LNCaP clone FGC (cell line): ENCODE measurements around the gene GPR132.

Source experiments
- DNase-seq: peaks from one replicate; pipeline ENCODE4 v3.0.0-alpha.2; 2011; ENCODE audit warnings: low read depth
- H3K4me3 ChIP-seq: 2 replicates; pipeline ENCODE4 v1.5.1; 2011; ENCODE audit warnings: mild to moderate bottlenecking, low read depth, low read length, control low read depth
- TF ChIP-seq, protein P1 (sequence below): IDR thresholded peaks from 2 replicates; pipeline ENCODE4 v1.5.1; 2012; ENCODE audit warnings: mild to moderate bottlenecking; ENCODE audit not compliant: control insufficient read depth, insufficient read depth; ENCODE audit errors: extremely low read depth

Gene GPR132

DNA sequence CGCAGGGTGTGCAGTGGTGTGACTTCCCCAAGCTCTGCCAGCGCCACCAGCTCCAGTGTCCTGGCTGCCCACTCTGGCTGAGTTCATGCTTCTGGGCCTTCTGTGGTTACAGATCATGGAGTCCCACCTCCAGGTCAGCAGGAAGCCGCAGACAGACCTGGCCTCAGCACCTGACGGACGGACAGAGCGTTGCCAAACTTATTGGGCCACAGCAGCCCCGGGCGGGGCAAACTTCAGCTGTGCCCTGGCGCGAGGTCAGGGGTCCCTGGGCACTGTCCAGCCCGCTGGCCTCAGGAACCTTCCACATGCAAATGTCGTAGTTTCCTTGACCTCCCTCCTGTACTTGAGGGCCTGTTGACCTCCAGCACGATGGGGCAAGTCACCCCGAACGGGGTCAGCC, 11.2 kb downstream of the GPR132 start:
- TF ChIP-seq, protein P1, sequence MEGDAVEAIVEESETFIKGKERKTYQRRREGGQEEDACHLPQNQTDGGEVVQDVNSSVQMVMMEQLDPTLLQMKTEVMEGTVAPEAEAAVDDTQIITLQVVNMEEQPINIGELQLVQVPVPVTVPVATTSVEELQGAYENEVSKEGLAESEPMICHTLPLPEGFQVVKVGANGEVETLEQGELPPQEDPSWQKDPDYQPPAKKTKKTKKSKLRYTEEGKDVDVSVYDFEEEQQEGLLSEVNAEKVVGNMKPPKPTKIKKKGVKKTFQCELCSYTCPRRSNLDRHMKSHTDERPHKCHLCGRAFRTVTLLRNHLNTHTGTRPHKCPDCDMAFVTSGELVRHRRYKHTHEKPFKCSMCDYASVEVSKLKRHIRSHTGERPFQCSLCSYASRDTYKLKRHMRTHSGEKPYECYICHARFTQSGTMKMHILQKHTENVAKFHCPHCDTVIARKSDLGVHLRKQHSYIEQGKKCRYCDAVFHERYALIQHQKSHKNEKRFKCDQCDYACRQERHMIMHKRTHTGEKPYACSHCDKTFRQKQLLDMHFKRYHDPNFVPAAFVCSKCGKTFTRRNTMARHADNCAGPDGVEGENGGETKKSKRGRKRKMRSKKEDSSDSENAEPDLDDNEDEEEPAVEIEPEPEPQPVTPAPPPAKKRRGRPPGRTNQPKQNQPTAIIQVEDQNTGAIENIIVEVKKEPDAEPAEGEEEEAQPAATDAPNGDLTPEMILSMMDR: no peak
- no peak for DNase-seq
- H3K4me3 ChIP-seq: no peak overlapping the region

DNA sequence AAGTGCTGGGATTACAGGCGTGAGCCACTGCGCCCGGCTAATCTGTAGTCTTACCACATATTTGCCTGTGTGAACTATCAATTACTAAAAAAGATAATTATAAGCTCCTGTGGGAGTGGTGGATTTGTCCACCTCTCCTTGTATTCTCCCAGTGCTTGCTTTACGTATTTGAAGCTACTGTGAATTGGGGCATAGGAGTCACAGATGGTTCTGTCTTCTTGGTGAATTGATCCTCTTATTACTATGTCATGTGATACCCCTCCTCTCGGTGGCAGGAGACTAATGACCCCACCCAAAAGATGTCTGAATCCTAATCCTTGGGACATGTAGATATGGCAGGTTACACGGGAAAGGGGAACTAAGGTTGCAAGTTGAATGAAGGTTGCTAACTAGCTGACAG, 11.8 kb downstream of the GPR132 start:
- no peak overlapping the region for H3K4me3 ChIP-seq
- TF ChIP-seq, protein P1: no peak
- DNase-seq: no peak

DNA sequence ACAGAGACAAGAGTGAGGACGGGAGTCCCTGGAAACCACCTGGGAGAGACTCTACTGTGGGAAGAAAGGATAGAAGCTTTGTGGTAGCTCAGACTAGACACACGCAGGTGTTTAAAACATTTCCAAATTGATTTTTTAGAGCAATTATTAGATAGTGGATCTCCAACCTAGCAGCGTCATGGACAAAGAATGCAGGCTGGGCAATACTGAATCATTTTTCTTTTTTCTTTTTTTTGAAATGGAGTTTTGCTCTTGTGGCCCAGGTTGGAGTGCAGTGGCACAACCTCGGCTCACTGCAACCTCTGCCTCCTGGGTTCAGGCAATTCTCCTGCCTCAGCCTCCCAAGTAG, 13.1 kb downstream of the GPR132 start:
- TF ChIP-seq, protein P1: no peak

DNA sequence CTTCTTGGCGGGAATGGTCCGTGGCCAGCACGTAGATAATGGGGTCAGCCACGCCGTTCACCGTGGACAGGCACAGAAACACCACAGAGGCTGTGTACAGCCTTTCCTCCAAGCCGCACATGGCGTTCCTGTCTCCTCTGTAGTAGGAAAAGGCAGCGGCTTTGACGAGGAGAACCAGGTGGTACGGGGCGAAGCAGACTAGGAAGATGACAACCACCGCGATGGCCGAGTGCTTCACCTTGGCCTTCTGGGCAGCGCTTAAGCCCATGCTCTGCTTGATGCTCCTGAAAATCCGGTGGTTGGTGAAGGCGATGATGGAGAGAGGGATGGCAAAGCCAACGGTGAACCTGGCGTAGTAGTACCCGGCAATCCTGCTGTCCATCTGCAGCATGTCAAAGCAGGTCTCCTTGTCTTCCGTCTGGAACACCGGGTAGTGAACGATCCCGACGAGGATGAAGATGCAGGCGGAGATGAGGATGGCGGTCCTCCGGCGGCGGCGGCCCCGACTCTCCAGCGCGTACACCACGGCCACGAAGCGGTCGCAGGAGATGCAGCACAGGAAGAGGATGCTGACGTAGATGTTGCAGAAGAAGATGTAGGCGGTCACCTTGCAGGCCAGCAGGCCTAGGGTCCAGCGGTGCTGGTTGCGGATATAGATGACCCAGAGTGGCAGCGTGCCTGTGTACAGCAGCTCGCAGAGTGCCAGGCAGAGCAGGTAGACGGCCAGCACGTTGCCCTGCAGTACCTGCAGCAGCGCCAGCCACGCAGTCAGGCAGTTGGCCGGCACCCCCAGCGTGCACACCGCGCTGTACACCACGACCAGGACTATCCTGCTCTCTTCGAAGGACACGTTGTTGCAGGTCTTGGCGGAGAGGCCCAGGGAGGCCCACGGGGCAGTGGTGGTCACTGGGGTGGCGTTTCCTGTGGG, 13.8 kb downstream of the GPR132 start:
- TF ChIP-seq, protein P1: no peak
- H3K4me3 ChIP-seq: no peak overlapping the region
- no peak for DNase-seq

More for the DNA sequence above, 13.1 kb downstream of the GPR132 start:
- no peak overlapping the region for H3K4me3 ChIP-seq
- no peak for DNase-seq

DNA sequence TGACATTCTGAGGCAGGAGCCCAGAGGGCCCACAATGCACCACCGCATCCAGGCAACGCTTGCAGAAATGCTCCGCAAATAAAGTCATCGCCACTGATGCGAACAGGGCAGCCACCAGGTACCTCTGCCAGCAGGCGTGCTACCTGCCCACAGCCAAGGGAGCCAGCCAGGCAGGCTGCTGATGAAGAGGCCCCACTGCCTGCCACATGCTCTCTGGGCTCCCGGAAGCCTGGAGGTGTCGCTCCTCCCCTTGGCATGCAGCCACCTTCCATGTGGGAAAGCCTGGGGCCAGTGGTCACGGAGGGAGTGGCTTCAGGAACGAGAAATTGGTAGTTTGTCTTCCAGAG, 14.7 kb downstream of the GPR132 start:
- DNase-seq: no peak
- TF ChIP-seq, protein P1: no peak
- no peak overlapping the region for H3K4me3 ChIP-seq

DNA sequence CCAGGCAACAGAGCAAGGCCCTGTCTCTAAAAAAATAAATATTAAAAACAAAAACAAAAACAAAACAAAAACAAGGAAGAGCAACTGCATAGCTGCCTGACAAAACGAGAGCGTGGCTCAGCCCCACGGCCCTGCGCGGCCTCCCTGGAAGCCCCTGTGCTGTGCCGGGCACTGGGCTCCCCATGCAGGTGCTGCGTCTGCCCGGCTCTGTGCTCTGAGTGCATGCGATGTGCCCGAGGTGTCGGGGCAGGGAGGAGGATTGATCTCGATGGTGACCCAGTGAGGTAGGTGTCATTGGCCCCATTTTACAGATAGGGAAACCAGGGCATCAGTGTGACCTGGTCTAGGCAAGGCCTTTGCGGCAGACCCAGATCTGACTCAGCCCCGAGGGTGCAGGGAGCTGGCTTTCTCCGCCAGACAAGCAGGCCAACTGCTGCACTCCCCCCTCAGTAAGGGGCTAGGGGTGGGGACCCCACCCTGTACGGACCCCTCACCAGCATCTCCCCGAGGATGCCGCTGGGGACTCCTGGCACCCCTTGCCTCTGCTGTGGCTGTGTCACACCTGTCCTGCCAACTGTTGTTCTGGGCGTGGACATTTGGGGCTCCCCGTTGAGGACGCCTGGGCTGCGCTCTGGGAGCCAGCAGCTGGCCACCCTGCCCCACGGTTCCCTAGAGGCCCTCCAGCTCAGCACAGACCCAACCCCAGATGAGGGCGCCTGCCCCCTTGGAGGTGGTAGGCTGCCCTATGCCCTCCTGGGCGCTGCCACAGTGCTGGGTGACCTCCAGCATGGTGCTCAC, 15.3 kb downstream of the GPR132 start:
- no peak for DNase-seq
- H3K4me3 ChIP-seq: no peak overlapping the region
- TF ChIP-seq, protein P1: no peak
